GM18505 (cell line): Measurements from ENCODE around the gene MKS1.

Experiments
- ATAC-seq: cut with Tn5 transposase; IDR thresholded peaks from one replicate; pipeline ENCODE4 v1.9.1; 2021; ENCODE audit not compliant: unreplicated experiment
- POLR2A ChIP-seq: IDR thresholded peaks from 4 replicates; pipeline ENCODE4 v1.6.1; 2011; ENCODE audit warnings: borderline replicate concordance; ENCODE audit not compliant: insufficient read depth, insufficient read length; ENCODE audit errors: extremely low read depth

MKS1 gene

DNA sequence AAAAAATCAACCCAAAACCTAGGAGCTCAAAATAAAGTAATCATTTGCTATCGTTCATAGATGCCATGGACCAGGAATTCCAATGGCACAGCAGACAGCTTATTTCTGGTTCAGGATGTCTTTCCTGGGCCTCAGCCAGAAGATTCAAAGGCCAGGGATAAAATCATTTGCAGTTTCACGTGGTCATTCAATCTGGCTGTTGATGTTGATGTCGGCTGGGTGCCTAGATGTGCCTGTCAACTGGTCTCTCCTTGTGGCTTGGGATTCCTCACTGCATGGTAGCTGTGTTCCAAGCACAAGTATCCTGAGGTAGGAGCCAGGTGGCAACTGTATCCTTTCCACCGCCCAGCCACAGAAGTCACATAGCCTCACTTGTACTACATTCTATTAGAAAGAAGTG, 37.3 kb downstream of the MKS1 start:
- no peak for ATAC-seq
- no peak for TF ChIP-seq POLR2A

DNA sequence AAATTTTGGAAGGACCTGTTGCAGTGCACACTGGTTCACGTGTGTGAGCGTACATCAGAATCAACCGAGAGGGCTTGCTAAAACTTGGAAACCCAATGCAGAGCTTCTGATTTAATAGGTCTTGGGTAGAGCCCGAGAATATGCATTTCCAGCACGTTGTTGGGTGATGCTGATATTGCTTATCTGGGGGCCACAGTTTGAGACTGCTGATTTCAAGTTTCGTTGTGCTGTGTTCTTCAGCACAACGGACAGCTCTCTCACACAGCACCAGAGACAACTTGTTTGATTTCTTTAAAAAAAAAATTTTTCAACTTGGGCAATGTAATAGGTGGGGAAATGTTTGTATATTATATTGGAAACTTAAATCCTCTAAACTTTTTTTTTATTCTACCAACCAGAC, 42.9 kb downstream of the MKS1 start:
- no peak for ATAC-seq
- TF ChIP-seq POLR2A = no peak

DNA sequence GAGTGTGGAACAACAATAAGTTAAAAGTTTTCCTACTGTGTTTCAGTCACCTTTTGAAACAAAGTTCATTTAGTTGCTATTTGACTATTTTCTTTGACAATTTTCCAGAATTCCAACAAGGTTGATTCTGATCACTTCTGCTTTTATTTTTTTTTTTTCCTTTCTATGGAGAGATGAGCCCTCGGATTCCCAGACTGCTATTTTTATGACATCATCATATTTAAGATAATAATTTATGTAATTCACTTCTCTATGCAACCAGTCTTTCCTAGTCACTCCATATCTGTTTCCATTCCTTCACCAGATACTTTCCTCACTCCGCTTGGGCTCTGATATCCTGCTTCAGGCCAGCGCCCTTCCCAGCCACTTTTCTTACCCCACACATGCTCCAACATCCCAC, 44.2 kb downstream of the MKS1 start:
- ATAC-seq = no peak

DNA sequence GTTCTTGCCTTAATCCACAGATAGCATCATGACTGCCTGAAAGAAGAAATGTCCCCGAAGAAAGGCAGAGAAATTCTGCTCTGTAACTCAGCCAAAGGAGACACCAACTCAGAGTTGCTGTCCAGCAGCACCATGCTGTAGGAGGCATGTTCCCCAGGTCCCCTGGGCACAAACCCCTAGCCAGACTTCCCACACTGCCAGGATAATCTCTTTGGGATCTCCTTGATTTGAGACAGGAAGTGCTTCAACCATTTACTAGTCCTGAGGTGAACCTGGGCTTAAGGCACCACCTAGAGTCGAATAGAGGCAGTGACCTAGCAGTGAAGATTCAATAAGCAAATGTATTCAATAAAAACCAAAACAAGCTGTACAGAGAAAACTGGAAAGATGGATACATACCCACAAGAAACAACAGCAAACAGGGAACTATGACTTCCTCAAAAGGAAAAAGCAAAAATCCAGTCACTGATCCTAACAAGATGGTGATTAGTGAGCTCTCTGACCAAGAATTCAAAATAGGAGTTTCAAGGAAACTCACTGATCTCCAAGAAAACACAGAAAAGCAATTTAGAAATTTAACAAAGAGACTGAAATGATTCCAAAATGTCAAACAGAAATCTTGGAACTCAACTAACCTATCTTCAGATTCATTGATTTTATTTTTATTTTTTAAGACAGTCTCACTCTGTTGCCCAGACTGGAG, 46.5 kb downstream of the MKS1 start:
- no peak for ATAC-seq
- TF ChIP-seq POLR2A = no peak

More for the DNA sequence above, 44.2 kb downstream of the MKS1 start:
- TF ChIP-seq POLR2A = no peak

DNA sequence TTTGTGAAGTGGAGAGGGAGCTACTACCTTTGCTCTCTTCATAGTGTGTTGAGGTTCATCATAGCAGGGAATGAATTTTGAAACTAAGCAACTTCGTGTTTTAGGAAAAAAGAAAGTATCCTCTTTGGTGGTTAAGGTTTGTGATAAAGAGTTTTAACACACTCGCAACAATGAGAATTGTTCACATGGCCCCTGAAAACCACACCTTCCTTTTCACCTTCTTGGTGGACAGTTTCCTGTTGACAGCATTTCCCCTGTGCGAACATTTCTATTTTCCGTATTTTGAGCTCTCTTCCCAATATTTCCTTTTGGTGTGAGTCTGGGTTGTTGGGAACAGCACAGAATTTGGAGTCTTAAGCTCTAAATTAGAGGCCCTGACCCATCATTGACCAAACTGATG, 48.4 kb downstream of the MKS1 start:
- no peak for ATAC-seq
- TF ChIP-seq POLR2A = no peak

GRCh38 chr17:58166682-58167081, 52.4 kb downstream of the MKS1 start, which contains the start of gene OR4D2:
OR4D2 (plus strand) TSS chr17:58166982; CDS start chr17:58169656, 2,674 bp downstream.
- ATAC-seq = no peak
- no peak for TF ChIP-seq POLR2A

DNA sequence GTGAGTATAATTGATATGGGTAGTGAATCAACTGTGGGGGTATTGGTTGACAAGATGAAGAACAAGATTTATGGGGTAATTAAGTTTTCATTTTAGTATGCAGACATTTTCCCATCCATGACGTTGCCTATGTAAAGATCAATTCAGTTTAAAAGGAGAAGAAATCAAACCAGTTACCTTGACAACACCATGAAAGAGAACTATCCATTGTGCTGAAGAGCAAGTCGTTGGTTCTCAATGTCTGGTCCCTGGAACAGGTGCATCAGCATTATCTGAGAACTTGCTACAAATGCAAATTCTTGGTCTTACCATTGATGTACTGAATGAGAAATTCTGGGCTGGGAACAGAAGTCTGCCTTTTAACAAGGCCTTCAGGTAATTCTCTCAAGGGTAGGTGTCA, 53.1 kb downstream of the MKS1 start:
- no peak for TF ChIP-seq POLR2A
- ATAC-seq = no peak

GRCh38 chr17:58161566-58161965, 57.5 kb downstream of the MKS1 start:
- ATAC-seq = no peak
- no peak for TF ChIP-seq POLR2A

DNA sequence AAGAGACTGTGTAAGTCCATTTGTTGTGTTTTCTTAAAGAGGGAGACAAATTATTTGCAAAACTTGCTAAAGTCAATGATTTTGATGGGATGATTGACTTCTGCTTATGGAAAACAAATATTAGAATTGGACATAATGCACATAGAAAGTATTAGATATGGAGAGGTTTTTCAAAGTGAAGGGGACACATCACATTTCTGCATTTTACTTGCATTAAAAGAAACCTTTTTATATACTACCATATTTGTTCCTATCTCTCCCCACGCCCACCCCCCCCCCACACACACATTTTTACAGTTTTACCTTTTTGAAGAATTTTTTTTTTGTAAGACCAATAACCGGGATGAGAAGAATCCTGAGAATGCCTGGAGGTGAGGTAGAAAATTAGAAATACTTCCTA, 60.9 kb downstream of the MKS1 start:
- ATAC-seq = no peak
- TF ChIP-seq POLR2A = no peak

GRCh38 chr17:58156839-58157803, 61.9 kb downstream of the MKS1 start:
- TF ChIP-seq POLR2A = no peak
- no peak for ATAC-seq
